Central memory CD8-positive, alpha-beta T cell (primary cell): ENCODE results near the gene TMEM106A.
"Not testable (repeated sequence)": the region's sequence is repeated elsewhere in the genome, so short reads cannot be mapped to it uniquely, and the experiment has no call there.

Experiments
- ATAC-seq: fragments of 150-1000 bp; cut with Tn5 transposase; replicated peaks from 2 replicates; pipeline ENCODE4 v1.10.0; 2022; ENCODE audit warnings: mild to moderate bottlenecking, moderate FRiP score, moderate number of reproducible peaks; ENCODE audit not compliant: poor library complexity, severe bottlenecking; ENCODE audit errors: extremely low read depth
- DNase-seq, 2 donors: peaks; one replicate each; pipeline ENCODE4 v3.0.0; 2021; ENCODE audit warnings: low spot score in 2 of 2
- H3K27ac Mint-ChIP-seq: one replicate; pipeline ENCODE4 v1.8.0; 2022; ENCODE audit warnings: low read depth, mild to moderate bottlenecking, moderate library complexity, mixed read lengths
- H3K27me3 Mint-ChIP-seq: one replicate; pipeline ENCODE4 v1.8.0; 2022; ENCODE audit warnings: mixed read lengths
- H3K36me3 Mint-ChIP-seq: one replicate; pipeline ENCODE4 v1.8.0; 2022; ENCODE audit warnings: mild to moderate bottlenecking, moderate library complexity, mixed read lengths; ENCODE audit not compliant: insufficient read depth
- H3K4me1 Mint-ChIP-seq: one replicate; pipeline ENCODE4 v1.8.0; 2022; ENCODE audit warnings: mixed read lengths
- H3K4me3 Mint-ChIP-seq: one replicate; pipeline ENCODE4 v1.8.0; 2022; ENCODE audit warnings: mild to moderate bottlenecking, moderate library complexity, mixed read lengths
- H3K9me3 Mint-ChIP-seq: one replicate; pipeline ENCODE4 v1.8.0; 2022; ENCODE audit warnings: mixed read lengths

Gene TMEM106A

DNA sequence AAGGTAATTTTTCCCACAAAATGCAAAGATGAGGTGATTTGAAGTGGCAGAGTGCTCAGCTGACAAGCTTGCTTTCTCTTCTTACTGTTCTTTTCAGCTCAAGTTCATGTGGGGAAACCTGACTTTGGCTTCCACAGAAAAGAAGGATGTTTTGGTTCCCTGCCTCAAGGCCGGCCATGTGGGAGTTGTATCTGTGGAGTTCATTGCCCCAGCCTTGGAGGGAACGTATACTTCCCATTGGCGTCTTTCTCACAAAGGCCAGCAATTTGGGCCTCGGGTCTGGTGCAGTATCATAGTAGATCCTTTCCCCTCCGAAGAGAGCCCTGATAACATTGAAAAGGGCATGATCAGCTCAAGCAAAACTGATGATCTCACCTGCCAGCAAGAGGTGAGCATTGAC lies 18.4 kb upstream of the TMEM106A start:
- Mint-ChIP-seq H3K27ac (no peak overlapping the region), H3K4me1 (no peaks in the 10 kb centered on the region), H3K27me3 (no peaks in the 10 kb centered on the region), H3K36me3 (peaks cover 89% of the 10 kb centered on the region), H3K4me3 (no peak overlapping the region), H3K9me3 (no peaks in the 10 kb centered on the region)
- no peak for DNase-seq
- no peak for ATAC-seq

DNA sequence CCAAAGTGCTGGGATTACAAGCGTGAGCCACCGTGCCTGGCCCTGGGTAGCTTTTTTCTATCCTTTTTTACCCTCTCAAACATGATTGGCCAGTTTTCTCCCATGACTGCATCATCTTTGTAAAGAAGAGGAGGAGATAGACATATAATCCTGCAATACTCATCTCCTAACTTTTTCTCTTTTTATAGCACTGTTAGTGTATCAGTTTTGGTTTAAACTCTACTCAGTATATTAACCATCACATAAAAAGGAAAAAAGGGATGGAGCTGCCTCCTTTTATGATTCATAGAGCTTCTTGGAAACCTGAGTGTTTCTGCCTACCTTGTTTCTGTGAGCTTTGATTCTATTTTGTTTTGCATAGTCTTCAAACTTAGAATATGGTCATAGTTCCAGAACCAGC lies 12.0 kb upstream of the TMEM106A start:
- no peaks in the 10 kb centered on the region for H3K27me3 Mint-ChIP-seq
- ATAC-seq: no peak
- H3K36me3 Mint-ChIP-seq: peaks cover 92% of the 10 kb centered on the region
- no peak overlapping the region for H3K4me3 Mint-ChIP-seq
- no peak for DNase-seq
- H3K4me1 Mint-ChIP-seq: no peaks in the 10 kb centered on the region
- H3K27ac Mint-ChIP-seq: no peak overlapping the region
- no peaks in the 10 kb centered on the region for H3K9me3 Mint-ChIP-seq

DNA sequence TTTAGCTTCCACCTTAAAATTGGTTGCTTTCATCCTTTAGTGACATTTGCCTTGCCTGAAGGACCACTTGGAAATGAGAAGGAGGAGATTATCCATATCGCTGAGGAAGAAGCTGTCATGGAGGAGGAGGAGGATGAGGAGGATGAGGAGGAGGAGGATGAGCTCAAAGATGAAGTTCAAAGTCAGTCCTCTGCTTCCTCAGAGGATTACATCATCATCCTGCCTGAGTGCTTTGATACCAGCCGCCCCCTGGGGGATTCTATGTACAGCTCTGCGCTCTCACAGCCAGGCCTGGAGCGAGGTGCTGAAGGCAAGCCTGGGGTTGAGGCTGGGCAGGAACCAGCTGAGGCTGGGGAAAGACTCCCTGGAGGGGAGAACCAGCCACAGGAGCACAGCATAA lies 11.5 kb upstream of the TMEM106A start:
- Mint-ChIP-seq H3K27me3 (no peaks in the 10 kb centered on the region), H3K4me1 (no peaks in the 10 kb centered on the region), H3K27ac (no peak overlapping the region), H3K9me3 (no peaks in the 10 kb centered on the region), H3K4me3 (no peak overlapping the region), H3K36me3 (peaks cover 92% of the 10 kb centered on the region)
- ATAC-seq (no peak), DNase-seq (no peak)

DNA sequence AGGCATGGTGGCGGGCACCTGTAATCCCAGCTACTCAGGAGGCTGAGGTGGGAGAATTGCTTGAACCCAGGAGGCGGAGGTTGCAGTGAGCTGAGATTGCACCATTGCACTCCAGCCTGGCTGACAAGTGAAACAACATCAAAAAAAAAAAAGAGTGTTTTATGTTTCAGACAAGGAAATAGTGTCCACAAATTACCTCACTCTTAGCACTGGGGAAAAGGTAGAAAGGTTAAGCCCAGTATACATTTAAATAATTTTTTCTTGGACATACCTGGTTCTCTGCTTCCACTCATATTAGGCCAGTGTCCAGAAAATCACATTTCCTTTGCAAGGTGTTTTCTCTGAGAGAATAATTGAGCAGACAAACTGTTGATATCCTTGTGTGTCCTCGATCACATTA lies 8.7 kb upstream of the TMEM106A start:
- H3K9me3 Mint-ChIP-seq, H3K27me3 Mint-ChIP-seq, ATAC-seq, H3K27ac Mint-ChIP-seq, H3K4me3 Mint-ChIP-seq, DNase-seq, H3K4me1 Mint-ChIP-seq: not testable (repeated sequence)
- H3K36me3 Mint-ChIP-seq: peaks cover 76% of the 10 kb centered on the region

DNA sequence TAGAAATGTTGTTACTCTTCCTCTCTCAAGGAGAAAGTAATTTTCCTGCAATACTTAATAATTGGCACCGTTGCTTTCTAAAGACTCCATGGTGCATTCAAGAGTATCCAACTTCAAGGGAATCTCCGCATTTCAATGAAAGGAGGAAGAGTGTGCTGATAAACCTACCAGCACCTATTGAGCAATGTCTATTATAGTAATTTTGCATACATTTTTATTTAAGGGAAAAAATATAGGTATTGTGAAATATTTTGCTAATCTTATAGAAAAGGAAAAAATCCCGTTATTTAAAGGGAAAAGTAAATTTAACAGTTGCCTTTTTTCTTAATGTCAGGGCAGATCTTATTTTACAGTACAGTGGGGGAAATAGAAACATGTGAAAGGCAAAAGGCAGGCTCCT lies 1.1 kb upstream of the TMEM106A start:
- Mint-ChIP-seq H3K9me3 (no peaks in the 10 kb centered on the region), H3K36me3 (peaks cover 21% of the 10 kb centered on the region), H3K27me3 (no peaks in the 10 kb centered on the region), H3K4me3 (peak overlapping the region; percentile 91), H3K4me1 (peaks cover 29% of the 10 kb centered on the region), H3K27ac (peak overlapping the region; percentile 96)
- no peak for DNase-seq
- no peak for ATAC-seq

DNA sequence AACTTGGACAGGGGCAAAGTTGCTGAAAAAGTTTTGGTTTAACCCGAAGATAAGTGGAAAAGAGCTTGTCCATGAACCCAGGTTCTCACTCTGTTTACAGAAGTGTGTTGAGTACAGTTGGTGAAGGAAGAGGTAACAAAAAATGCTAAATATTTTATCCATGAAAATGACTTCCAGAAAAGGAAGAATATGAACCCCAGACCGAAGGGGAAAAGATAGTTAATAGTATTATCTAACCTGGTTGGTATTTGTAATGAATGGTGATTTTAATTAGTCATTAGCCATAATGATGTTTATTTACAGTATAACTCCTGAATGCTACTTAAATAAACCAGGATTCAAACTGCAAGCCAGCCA lies 574 bp upstream of the TMEM106A start:
- DNase-seq: no peak
- no peaks in the 10 kb centered on the region for H3K27me3 Mint-ChIP-seq
- H3K36me3 Mint-ChIP-seq: peaks cover 20% of the 10 kb centered on the region
- H3K27ac Mint-ChIP-seq: peak overlapping the region; percentile 96
- no peak for ATAC-seq
- H3K4me1 Mint-ChIP-seq: peaks cover 29% of the 10 kb centered on the region
- peak overlapping the region; percentile 91 for H3K4me3 Mint-ChIP-seq
- H3K9me3 Mint-ChIP-seq: no peaks in the 10 kb centered on the region

DNA sequence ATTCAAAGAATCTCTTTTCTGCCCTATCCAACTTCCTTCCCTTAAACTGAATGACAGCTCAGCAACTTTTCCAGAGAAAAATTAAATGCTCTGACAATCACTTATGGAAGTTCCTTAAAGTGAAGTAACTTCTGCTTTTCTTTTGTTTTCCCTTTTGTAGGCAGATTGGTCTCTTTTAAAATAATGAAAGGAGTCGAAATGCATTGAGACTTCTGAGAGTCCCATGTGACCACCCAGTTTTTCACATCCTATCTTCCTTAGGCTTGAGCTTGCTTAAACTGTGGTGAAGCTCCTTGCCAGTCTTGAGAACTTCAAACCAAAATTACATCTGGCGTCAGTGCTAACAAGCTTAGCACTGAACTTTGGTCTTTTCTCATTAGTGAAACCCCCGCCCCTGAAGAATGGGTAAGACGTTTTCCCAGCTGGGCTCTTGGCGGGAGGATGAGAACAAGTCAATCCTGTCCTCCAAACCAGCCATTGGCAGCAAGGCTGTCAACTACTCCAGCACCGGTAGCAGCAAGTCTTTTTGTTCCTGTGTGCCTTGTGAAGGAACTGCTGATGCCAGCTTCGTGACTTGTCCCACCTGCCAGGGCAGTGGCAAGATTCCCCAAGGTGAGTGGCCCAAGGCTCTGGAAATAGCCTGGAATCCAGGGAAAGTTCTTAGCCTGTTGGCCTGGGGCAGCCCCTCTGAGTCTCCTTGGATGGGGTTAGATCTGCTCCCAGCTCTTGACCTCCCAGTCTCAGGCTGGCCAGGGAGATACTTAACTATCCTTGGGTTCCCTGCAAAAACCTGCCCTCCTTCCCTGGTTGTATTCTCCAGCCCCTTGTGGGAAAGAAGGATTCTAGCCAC lies 1.2 kb downstream of the TMEM106A start:
- ATAC-seq: no peak
- Mint-ChIP-seq H3K4me1 (peaks cover 29% of the 10 kb centered on the region), H3K27ac (peak overlapping the region; percentile 96), H3K4me3 (peak overlapping the region; percentile 91), H3K9me3 (no peaks in the 10 kb centered on the region), H3K36me3 (peaks cover 21% of the 10 kb centered on the region), H3K27me3 (no peaks in the 10 kb centered on the region)
- no peak for DNase-seq

DNA sequence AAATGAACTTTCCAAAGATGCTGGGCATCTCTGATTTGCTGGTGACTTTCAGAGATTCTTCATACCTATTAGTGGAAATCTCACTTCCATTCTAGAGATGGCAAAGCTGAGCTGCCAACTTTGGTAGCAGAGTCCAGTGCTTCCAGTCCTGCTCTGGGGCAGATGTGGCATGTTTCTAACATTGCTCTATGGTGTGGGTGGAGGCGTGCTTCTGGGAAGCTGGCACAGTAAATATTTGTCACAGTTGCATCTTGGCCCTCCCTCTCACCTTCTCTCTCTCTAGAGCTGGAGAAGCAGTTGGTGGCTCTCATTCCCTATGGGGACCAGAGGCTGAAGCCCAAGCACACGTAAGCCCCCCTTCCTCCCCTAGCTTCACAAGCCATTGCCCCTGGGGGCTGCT lies 1.9 kb downstream of the TMEM106A start:
- Mint-ChIP-seq H3K27ac (no peak overlapping the region), H3K36me3 (peaks cover 20% of the 10 kb centered on the region), H3K4me3 (no peak overlapping the region), H3K27me3 (no peaks in the 10 kb centered on the region), H3K9me3 (no peaks in the 10 kb centered on the region), H3K4me1 (peaks cover 29% of the 10 kb centered on the region)
- ATAC-seq (no peak), DNase-seq (no peak)

DNA sequence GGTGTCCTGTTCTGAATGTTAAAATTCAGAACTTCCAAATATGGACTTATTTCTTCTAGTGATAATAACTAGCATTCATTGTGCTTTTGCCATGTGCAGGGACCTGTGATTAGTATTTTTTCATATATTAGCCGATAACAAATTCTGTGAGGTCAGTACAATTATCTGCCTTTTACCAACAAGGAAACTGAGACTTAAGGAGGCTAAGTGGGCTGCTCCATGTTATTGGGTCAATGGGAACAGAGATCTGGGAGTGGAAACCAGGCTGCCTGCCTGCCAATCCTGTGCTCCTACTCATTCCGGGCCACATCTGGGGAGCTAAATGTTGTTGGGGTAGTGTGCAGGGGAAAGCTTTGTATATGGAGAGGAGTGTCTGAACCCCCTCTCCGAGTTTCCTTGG lies 3.7 kb downstream of the TMEM106A start:
- Mint-ChIP-seq H3K36me3 (peaks cover 21% of the 10 kb centered on the region), H3K9me3 (no peaks in the 10 kb centered on the region), H3K4me3 (no peak overlapping the region), H3K27ac (no peak overlapping the region), H3K4me1 (peaks cover 39% of the 10 kb centered on the region), H3K27me3 (no peaks in the 10 kb centered on the region)
- DNase-seq (no peak), ATAC-seq (no peak)

DNA sequence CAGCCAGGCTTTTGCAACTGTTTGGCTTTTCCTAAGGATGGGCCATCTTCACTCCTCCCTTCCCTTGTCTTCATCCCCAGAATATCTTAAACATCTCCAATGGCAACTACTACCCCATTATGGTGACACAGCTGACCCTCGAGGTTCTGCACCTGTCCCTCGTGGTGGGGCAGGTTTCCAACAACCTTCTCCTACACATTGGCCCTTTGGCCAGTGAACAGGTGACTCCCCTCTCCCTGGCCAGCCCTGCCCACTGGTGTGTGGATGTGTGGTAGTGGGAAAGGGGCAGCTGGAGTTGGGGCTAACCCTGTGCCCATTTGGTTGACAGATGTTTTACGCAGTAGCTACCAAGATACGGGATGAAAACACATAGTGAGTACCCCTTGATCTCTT lies 4.7 kb downstream of the TMEM106A start:
- Mint-ChIP-seq H3K4me3 (no peak overlapping the region), H3K27me3 (no peaks in the 10 kb centered on the region), H3K27ac (no peak overlapping the region), H3K9me3 (no peaks in the 10 kb centered on the region), H3K4me1 (peaks cover 33% of the 10 kb centered on the region), H3K36me3 (peaks cover 21% of the 10 kb centered on the region)
- no peak for ATAC-seq
- DNase-seq: no peak

DNA sequence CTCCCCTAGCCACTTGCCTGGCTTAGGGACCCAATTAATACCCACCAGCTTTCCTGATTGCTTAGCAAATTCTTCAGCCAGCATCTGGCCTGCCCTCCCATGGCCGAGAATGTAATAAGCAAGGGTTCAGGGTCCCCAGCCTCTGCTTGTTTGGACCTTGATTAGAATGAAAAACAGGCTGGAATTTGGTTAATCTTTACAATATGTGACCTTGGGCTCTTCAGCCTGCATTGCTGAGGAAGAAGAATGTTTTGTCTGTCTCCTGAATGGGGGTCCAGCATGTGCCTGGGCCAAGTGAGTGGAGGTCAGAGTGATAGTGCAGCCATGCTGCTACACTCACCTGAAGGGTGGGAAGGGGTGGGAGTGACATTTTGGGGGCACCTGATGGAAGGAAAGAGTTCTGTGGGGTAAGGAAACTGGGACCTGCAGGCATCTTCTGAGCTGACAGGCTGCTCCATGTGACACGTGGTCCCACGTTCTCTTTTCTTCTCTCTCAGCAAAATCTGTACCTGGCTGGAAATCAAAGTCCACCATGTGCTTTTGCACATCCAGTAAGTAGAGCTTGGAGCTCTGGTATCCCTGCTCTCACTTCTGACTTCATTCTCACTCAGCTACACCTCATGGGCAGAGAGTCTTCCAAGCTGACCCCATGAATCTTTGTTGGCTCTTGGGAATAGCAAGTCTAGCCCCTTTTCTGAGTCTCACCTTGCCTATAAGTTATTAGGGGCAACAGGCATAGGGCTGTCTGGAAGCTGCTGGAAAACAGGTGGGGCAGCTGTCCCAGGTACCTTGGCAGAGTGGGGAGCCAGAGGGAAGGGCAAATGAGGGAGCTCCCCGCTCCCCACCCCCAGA lies 5.3 kb downstream of the TMEM106A start:
- Mint-ChIP-seq H3K36me3 (peaks cover 18% of the 10 kb centered on the region), H3K27me3 (no peaks in the 10 kb centered on the region), H3K27ac (no peak overlapping the region)

DNA sequence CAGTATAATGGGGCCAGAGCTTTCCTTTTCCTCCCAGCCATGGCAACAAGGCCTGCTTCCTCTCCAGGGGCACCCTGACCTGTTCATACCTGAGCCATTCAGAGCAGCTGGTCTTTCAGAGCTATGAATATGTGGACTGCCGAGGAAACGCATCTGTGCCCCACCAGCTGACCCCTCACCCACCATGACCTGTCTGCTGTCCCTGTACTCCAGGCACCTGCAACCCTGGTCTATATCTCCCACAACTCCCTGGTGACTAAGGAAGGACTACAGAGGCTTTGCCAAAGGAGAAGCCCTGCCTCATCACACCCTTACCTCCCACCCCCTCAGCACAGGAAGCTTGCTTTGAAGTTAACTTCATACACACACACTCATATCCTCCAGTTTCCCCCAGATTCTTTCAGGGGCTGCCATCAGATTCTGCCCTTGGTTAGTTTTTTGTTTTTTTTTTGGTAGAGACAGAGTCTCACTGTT lies 6.0 kb downstream of the TMEM106A start:
- Mint-ChIP-seq H3K27ac (peak overlapping the region; percentile 46), H3K4me3 (no peak overlapping the region), H3K27me3 (no peaks in the 10 kb centered on the region), H3K4me1 (peaks cover 24% of the 10 kb centered on the region), H3K9me3 (no peaks in the 10 kb centered on the region), H3K36me3 (peaks cover 17% of the 10 kb centered on the region)
- DNase-seq (no peak), ATAC-seq (no peak)

More for the DNA sequence above, 5.3 kb downstream of the TMEM106A start:
- ATAC-seq (no peak), DNase-seq (no peak)
- H3K9me3 Mint-ChIP-seq: no peaks in the 10 kb centered on the region
- H3K4me3 Mint-ChIP-seq: no peak overlapping the region
- H3K4me1 Mint-ChIP-seq: peaks cover 31% of the 10 kb centered on the region

DNA sequence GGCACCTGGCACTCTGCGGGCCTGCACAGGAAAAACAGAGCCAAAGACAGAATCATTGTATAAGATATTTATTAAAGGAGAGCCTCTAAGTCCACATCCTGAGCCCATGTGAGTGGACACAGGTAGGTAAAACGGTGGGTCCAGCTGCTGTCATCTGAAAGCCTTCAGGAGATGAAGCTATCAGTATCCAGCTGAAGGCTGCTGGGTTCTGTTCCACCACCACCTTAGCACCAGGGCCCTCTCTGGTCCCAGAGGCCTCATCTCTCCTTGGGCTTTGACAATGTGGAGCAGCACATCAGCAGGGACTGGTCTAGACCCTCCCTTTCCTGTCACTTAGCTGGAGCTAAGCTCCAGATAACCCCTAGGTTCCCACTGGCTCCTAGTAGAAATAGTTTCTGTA lies 7.3 kb downstream of the TMEM106A start:
- no peaks in the 10 kb centered on the region for H3K9me3 Mint-ChIP-seq
- no peak overlapping the region for H3K4me3 Mint-ChIP-seq
- ATAC-seq: no peak
- H3K4me1 Mint-ChIP-seq: peaks cover 14% of the 10 kb centered on the region
- H3K27me3 Mint-ChIP-seq: no peaks in the 10 kb centered on the region
- H3K36me3 Mint-ChIP-seq: peaks cover 15% of the 10 kb centered on the region
- H3K27ac Mint-ChIP-seq: peak overlapping the region; percentile 41
- no peak for DNase-seq
